H9 (cell line): Measurements from ENCODE around the gene TCF7L1. TPM values are rescaled to one million over a fixed set of nuclear protein-coding genes. Genes with fewer than 3 reads are reported as not detected.

Experiments used
- DNase-seq: peaks from one replicate; pipeline ENCODE4 v3.0.0-alpha.2; 2017
- H2AFZ ChIP-seq: one replicate; pipeline ENCODE4 v1.6.1; 2013; ENCODE audit warnings: mild to moderate bottlenecking, low read length, control low read depth, moderate library complexity
- H2AK5ac ChIP-seq: 2 replicates; pipeline ENCODE4 v1.6.1; 2013; ENCODE audit warnings: low read length, control low read depth, mixed read lengths; ENCODE audit not compliant: insufficient read length
- H2BK120ac ChIP-seq: one replicate; pipeline ENCODE4 v1.6.1; 2013; ENCODE audit warnings: low read depth, mild to moderate bottlenecking, low read length, control low read depth, inconsistent platforms; ENCODE audit not compliant: poor library complexity, severe bottlenecking
- H2BK12ac ChIP-seq: 2 replicates; pipeline ENCODE4 v1.6.1; 2013; ENCODE audit warnings: low read length, control low read depth, mixed read lengths, low read depth; ENCODE audit not compliant: insufficient read length
- H2BK15ac ChIP-seq: 2 replicates; pipeline ENCODE4 v1.6.1; 2013; ENCODE audit warnings: low read depth, low read length, control low read depth
- H2BK20ac ChIP-seq: one replicate; pipeline ENCODE4 v1.6.1; 2013; ENCODE audit warnings: low read depth, mild to moderate bottlenecking, low read length, control low read depth, inconsistent platforms; ENCODE audit not compliant: poor library complexity, severe bottlenecking
- H2BK5ac ChIP-seq: 2 replicates; pipeline ENCODE4 v1.6.1; 2013; ENCODE audit warnings: low read length, control low read depth, mixed read lengths; ENCODE audit not compliant: insufficient read length
- H3K14ac ChIP-seq: 2 replicates; pipeline ENCODE4 v1.6.1; 2013; ENCODE audit warnings: low read length, control low read depth; ENCODE audit not compliant: insufficient read depth
- H3K18ac ChIP-seq: 2 replicates; pipeline ENCODE4 v1.6.1; 2013; ENCODE audit warnings: low read depth, mild to moderate bottlenecking, mixed read lengths, low read length, control low read depth; ENCODE audit not compliant: insufficient read length
- H3K23ac ChIP-seq: 2 replicates; pipeline ENCODE4 v1.6.1; 2013; ENCODE audit warnings: low read length, control low read depth, mixed read lengths, low read depth; ENCODE audit not compliant: insufficient read length
- H3K23me2 ChIP-seq: 2 replicates; pipeline ENCODE4 v1.6.1; 2013; ENCODE audit warnings: low read depth, mild to moderate bottlenecking, mixed read lengths, low read length, control low read depth; ENCODE audit not compliant: insufficient read length, poor library complexity, severe bottlenecking
- H3K27ac ChIP-seq: 2 replicates; pipeline ENCODE4 v1.5.1; 2013; ENCODE audit warnings: low read length, control low read depth, mixed read lengths, low read depth; ENCODE audit not compliant: insufficient read length
- H3K27me3 ChIP-seq: 2 replicates; pipeline ENCODE4 v1.6.1; 2013; ENCODE audit warnings: low read length, control low read depth, inconsistent platforms; ENCODE audit not compliant: insufficient read depth
- H3K4ac ChIP-seq: 2 replicates; pipeline ENCODE4 v1.6.1; 2013; ENCODE audit warnings: low read depth, mild to moderate bottlenecking, control low read depth, inconsistent platforms, low read length, moderate library complexity
- H3K4me1 ChIP-seq: 2 replicates; pipeline ENCODE4 v1.6.1; 2013; ENCODE audit warnings: low read length, control low read depth, inconsistent platforms; ENCODE audit not compliant: insufficient read depth
- H3K4me2 ChIP-seq: 2 replicates; pipeline ENCODE4 v1.6.1; 2013; ENCODE audit warnings: low read length, control low read depth, mixed read lengths; ENCODE audit not compliant: insufficient read length, insufficient read depth
- H3K56ac ChIP-seq: 2 replicates; pipeline ENCODE4 v1.6.1; 2013; ENCODE audit warnings: low read depth, mild to moderate bottlenecking, mixed read lengths, low read length, control low read depth; ENCODE audit not compliant: insufficient read length
- H3K79me1 ChIP-seq: 2 replicates; pipeline ENCODE4 v1.6.1; 2013; ENCODE audit warnings: low read depth, mild to moderate bottlenecking, moderate library complexity, low read length, control low read depth, inconsistent platforms; ENCODE audit not compliant: insufficient read depth, poor library complexity, severe bottlenecking
- H3K79me2 ChIP-seq: 2 replicates; pipeline ENCODE4 v1.6.1; 2013; ENCODE audit warnings: low read length, control low read depth, inconsistent platforms; ENCODE audit not compliant: insufficient read depth
- H3K9ac ChIP-seq: 2 replicates; pipeline ENCODE4 v1.6.1; 2013; ENCODE audit warnings: low read length, control low read depth, mixed read lengths; ENCODE audit not compliant: insufficient read length; ENCODE audit errors: extremely low read depth
- H3K9me3 ChIP-seq: one replicate; pipeline ENCODE4 v1.6.1; 2013; ENCODE audit warnings: low read depth, low read length, inconsistent platforms; ENCODE audit not compliant: control insufficient read depth
- H3T11ph ChIP-seq: one replicate; pipeline ENCODE4 v1.6.1; 2013; ENCODE audit warnings: mild to moderate bottlenecking, low read length, control low read depth, inconsistent platforms
- H4K20me1 ChIP-seq: one replicate; pipeline ENCODE4 v1.6.1; 2013; ENCODE audit not compliant: control insufficient read depth, insufficient read length, insufficient read depth
- H4K5ac ChIP-seq: 2 replicates; pipeline ENCODE4 v1.6.1; 2013; ENCODE audit warnings: low read depth, mild to moderate bottlenecking, mixed read lengths, low read length, control low read depth; ENCODE audit not compliant: insufficient read length
- H4K8ac ChIP-seq: replicated peaks from 2 replicates; pipeline ENCODE4 v1.6.1; 2013; ENCODE audit warnings: low read length, control low read depth, mixed read lengths, low read depth; ENCODE audit not compliant: insufficient read length
- H4K91ac ChIP-seq: 2 replicates; pipeline ENCODE4 v1.6.1; 2013; ENCODE audit warnings: low read depth, mild to moderate bottlenecking, moderate library complexity, mixed read lengths, low read length, control low read depth; ENCODE audit not compliant: insufficient read length
- H3K27ac Mint-ChIP-seq, 3 experiments: 2 replicates in 2 of 3; 3 replicates in 1 of 3; pipeline ENCODE4 v1.8.0; 2020 to 2021; ENCODE audit warnings: mixed read lengths in 3 of 3, mild to moderate bottlenecking in 1 of 3, moderate library complexity in 1 of 3
- H3K27me3 Mint-ChIP-seq: 2 replicates; pipeline ENCODE4 v1.8.0; 2021; ENCODE audit warnings: low read depth, mild to moderate bottlenecking, moderate library complexity, mixed read lengths
- H3K36me3 Mint-ChIP-seq, 3 experiments: 2 replicates in 2 of 3; 3 replicates in 1 of 3; pipeline ENCODE4 v1.8.0; 2020 to 2021; ENCODE audit warnings: low read depth in 3 of 3, mixed read lengths in 3 of 3; ENCODE audit not compliant: insufficient read depth in 1 of 3
- H3K4me1 Mint-ChIP-seq, 2 experiments: 2 replicates each; pipeline ENCODE4 v1.8.0; 2020; ENCODE audit warnings: mixed read lengths in 2 of 2
- H3K4me3 Mint-ChIP-seq, 2 experiments: 2 replicates in 1 of 2; 3 replicates in 1 of 2; pipeline ENCODE4 v1.8.0; 2020 to 2021; ENCODE audit warnings: mild to moderate bottlenecking in 2 of 2, mixed read lengths in 2 of 2, moderate library complexity in 1 of 2
- H3K9me3 Mint-ChIP-seq, 2 experiments: 2 replicates in 1 of 2; 3 replicates in 1 of 2; pipeline ENCODE4 v1.8.0; 2020; ENCODE audit warnings: mild to moderate bottlenecking in 2 of 2, mixed read lengths in 2 of 2, moderate library complexity in 1 of 2
- CTCF ChIP-seq: fragments of 200-600 bp; sonication (generic); conservative IDR thresholded peaks from 3 replicates; pipeline ENCODE4 v1.8.0; 2021; ENCODE audit warnings: antibody characterized with exemption, mild to moderate bottlenecking
- WGBS: extraction: QIAGEN DNeasy Blood & Tissue Kit; methylation state at CpG from one replicate; pipeline ENCODE4 v1.1.7; 2013; ENCODE audit warnings: missing lambda C conversion rate, low lambda C conversion rate, mixed read lengths; ENCODE audit not compliant: insufficient read length; ENCODE audit errors: extremely low coverage; 5-methylcytosine and 5-hydroxymethylcytosine counted together
- total RNA-seq: library from RNA; stranded (reverse); gene quantifications from 2 replicates; pipeline ENCODE4 v1.2.1, GENCODE V29; 2021

TCF7L1 gene
- total RNA-seq, 1 experiment from 2014 or later, result 112 TPM

GRCh38 chr2:85188852-85189251 lies 55.7 kb downstream of the TCF7L1 start:
- Histone ChIP-seq H3K23ac (no peak overlapping the region), H2AK5ac (no peak overlapping the region), H2BK20ac (no peak overlapping the region), H3T11ph (no peak overlapping the region), H3K56ac (no peak overlapping the region), H2BK12ac (no peak overlapping the region), H4K20me1 (no peaks in the 10 kb centered on the region), H3K79me1 (peaks cover 3% of the 10 kb centered on the region), H3K9me3 (no peaks in the 10 kb centered on the region), H3K18ac (no peak overlapping the region), H3K4me2 (no peak overlapping the region), H3K4me1 (no peaks in the 10 kb centered on the region), H2BK5ac (no peak overlapping the region), H2BK120ac (no peak overlapping the region), H3K79me2 (peaks cover 22% of the 10 kb centered on the region; the same call in 1 of the 2 replicates), H3K4ac (no peak overlapping the region), H2BK15ac (no peak overlapping the region), H3K23me2 (no peaks in the 10 kb centered on the region), H4K8ac (no peak overlapping the region), H2AFZ (no peak overlapping the region), H4K5ac (no peak overlapping the region), H4K91ac (no peak overlapping the region), H3K27ac (no peak overlapping the region), H3K27me3 (no peaks in the 10 kb centered on the region), H3K9ac (no peak overlapping the region), H3K14ac (no peak overlapping the region)
- no peak for DNase-seq
- Mint-ChIP-seq H3K9me3 (no peaks in the 10 kb centered on the region), H3K27ac (peak overlapping the region in 1 of 3 experiments; percentile 74; a peak in 2 of 7 replicates), H3K27me3 (no peaks in the 10 kb centered on the region), H3K4me1 (peaks cover 44 to 49% of the 10 kb centered on the region in 2 experiments), H3K36me3 (peaks cover 12 to 36% (median 23%) of the 10 kb centered on the region in 3 experiments), H3K4me3 (no peak overlapping the region)
- no peak for TF ChIP-seq CTCF
- WGBS, result no CpG with 5 or more reads among the region's 5 CpGs
